GM19099 (cell line): ENCODE measurements around the gene PHYHD1.

Source experiments
- POLR2A ChIP-seq: IDR thresholded peaks from 3 replicates; pipeline ENCODE4 v1.6.1; 2011; ENCODE audit warnings: low read depth; ENCODE audit not compliant: insufficient read length; ENCODE audit errors: extremely low read depth

Gene PHYHD1

GRCh38 chr9:128983536-128983935 lies 62.8 kb downstream of the PHYHD1 start:
- TF ChIP-seq POLR2A: no peak

GRCh38 chr9:128986671-128987070 lies 65.9 kb downstream of the PHYHD1 start:
- no peak for TF ChIP-seq POLR2A

GRCh38 chr9:128987805-128988204 lies 67.0 kb downstream of the PHYHD1 start:
- no peak for TF ChIP-seq POLR2A
